Caki2 (cell line): Measurements from ENCODE around the gene ADO. TPM values are rescaled to one million over a fixed set of nuclear protein-coding genes. Genes with fewer than 3 reads are reported as not detected.

Experiments
- DNase-seq: peaks from one replicate; pipeline ENCODE4 v3.0.0-alpha.2; 2015; ENCODE audit warnings: low read depth
- in situ Hi-C: cut with HindIII; loops from 2 replicates; pipeline ENCODE4 v1.10.0; 2016; ENCODE audit warnings: low sequenced_read_pairs, low pct_unique_long_range_greater_than_20kb, mixed read lengths
- total RNA-seq: library from RNA; depleted of rRNA; stranded (reverse); fragments of >200 nt; shearing (Covaris generic); gene quantifications from 2 replicates; pipeline ENCODE4 v1.2.3, GENCODE V29; 2014; ENCODE audit warnings: low replicate concordance

The ADO gene
- total RNA-seq, 1 experiment from 2014 or later: 50.6 TPM

GRCh38 chr10:62814756-62815380 is 10.3 kb downstream of the ADO start:
- DNase-seq: no peak
- in situ Hi-C loops: loop anchor here (25.0 kb wide), 1 partner anchor 203 kb away; no protein-coding TSS in a partner anchor

DNA sequence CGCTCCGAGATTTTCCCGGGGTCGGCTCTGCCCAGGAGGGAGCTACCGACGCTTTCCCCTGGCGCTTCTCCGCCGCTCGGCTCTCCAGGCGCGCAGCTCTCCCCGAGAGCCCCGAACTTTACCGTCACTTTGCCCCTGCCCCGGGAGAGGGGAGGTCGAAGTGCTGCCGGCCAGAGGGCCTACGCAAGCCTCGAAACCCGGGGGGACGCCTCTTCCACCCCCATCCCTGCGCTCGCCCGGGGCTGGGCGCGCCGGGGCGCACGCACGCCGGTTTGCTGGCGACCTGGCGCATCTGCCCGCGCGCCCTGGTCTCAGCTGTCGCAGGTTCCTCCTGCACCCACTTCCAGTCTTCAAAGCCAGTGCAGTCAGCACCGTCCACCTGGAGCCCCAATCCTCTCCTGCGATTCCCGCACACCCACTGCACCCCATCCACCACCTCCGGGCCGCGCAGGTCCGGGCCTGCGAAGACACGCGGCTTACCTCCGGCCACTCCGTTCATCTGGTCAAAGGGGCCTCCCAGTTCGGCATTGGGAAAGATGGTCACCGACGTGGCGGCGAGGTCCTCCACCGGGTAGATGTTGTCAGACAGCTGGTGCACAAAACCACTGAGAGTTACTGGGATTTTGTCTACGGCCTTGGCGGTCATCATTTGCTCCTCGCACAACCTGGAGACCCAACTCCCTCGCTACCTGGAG is 11.0 kb downstream of the ADO start:
- in situ Hi-C loops: loop anchor here (25.0 kb wide), 1 partner anchor 203 kb away; no protein-coding TSS in a partner anchor
- DNase-seq: no peak

DNA sequence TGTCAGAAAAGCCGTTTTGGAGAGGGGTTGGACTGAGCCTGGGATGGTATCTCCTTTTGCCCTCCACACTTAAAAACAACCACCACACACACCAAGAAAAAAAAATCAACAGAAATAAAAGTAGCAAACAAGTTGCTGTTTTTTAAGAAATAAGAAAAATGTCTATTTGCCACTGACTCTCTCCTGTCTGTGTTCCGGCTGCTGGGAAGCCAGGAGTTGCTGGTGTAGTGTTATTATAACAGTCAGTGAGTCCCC is 11.5 kb downstream of the ADO start:
- no peak for DNase-seq
- in situ Hi-C loops: loop anchor here (25.0 kb wide), 1 partner anchor 204 kb away; no protein-coding TSS in a partner anchor

GRCh38 chr10:62816331-62817120 is 12.0 kb downstream of the ADO start, which contains the start of gene EGR2:
TSS of gene EGR2 (minus strand) at chr10:62816366. CDS start at chr10:62816029, 337 bp downstream.
- peak; percentile 97 for DNase-seq
- in situ Hi-C loops: loop anchor here (25.0 kb wide), 1 partner anchor 204 kb away; no protein-coding TSS in a partner anchor

- in situ Hi-C loops: loop anchor here (25.0 kb wide), 1 partner anchor 205 kb away; no protein-coding TSS in a partner anchor
- no peak for DNase-seq
Measured at GRCh38 chr10:62817121-62817765, 12.7 kb downstream of the ADO start.

DNA sequence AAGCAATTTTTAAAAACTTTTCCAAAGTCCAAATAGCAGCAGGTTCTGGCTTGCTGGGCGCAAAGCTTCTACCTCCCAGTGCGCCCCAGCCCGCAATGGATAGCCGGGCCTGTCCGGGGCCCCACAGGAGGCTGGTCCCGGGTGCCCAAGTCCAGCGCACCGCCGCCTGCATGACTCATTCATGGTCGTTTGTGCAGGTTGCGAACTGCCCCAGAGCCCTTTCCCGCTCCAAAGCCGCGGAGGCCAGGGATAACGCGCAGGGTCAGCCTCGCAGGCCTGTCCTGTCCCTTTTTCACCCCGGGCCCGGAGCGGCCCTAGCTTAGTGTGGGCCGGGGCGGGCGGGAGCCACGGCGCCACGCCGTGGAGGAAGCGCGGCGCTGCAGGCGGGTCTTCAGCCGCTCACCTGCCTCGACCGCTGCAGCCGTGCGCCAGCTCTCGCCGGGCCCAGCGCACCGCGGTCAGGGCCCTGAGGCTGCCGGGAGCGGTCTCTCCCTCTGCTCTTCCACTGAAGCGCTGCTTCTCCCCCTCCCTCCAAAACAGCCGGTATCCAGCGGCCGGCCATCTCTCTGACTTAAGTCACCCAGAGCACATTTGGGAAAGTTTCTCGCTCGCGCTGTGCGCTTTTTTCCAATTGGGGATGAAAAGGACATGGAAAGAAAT is 13.4 kb downstream of the ADO start:
- peak; percentile 88 for DNase-seq
- in situ Hi-C loops: loop anchor here (25.0 kb wide), 1 partner anchor 206 kb away; no protein-coding TSS in a partner anchor

GRCh38 chr10:62818426-62819011 is 14.0 kb downstream of the ADO start:
- peak; percentile 58 for DNase-seq
- in situ Hi-C loops: loop anchor here (25.0 kb wide), 1 partner anchor 206 kb away; no protein-coding TSS in a partner anchor

- no peak for DNase-seq
- in situ Hi-C loops: loop anchor here (25.0 kb wide), 1 partner anchor 207 kb away; no protein-coding TSS in a partner anchor
Measured at GRCh38 chr10:62819141-62819920, 14.8 kb downstream of the ADO start.

- no peak for DNase-seq
- in situ Hi-C loops: loop anchor here (25.0 kb wide), 1 partner anchor 208 kb away; no protein-coding TSS in a partner anchor
Measured at GRCh38 chr10:62820586-62820985, 16.1 kb downstream of the ADO start.

- in situ Hi-C loops: no loop called here
- no peak for DNase-seq
Measured at GRCh38 chr10:62826273-62826672, 21.8 kb downstream of the ADO start.

- no peak for DNase-seq
- in situ Hi-C loops: no loop called here
Measured at GRCh38 chr10:62829622-62830021, 25.1 kb downstream of the ADO start.

GRCh38 chr10:62830679-62831078 is 26.2 kb downstream of the ADO start:
- in situ Hi-C loops: no loop called here
- DNase-seq: no peak

- DNase-seq: no peak
- in situ Hi-C loops: no loop called here
Measured at GRCh38 chr10:62831346-62831745, 26.8 kb downstream of the ADO start.

DNA sequence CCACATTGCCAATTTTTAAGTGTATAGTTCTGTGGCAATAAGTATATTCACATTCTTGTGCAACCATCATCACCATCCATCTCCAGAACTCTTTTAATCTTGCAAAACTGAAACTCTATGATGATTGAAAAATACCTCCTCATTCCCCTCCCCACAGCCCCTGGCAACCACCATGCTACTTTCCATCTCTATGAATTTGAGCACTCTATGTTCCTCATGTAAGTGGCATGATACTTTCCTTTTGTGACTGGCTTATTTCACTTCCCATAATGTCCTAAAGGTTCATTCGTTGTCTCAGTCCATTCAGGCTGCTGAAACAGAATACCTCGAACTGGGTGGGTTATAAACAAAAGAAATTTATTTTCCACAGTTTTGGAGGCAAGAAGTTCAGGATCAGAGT is 35.1 kb downstream of the ADO start:
- in situ Hi-C loops: no loop called here
- no peak for DNase-seq

DNA sequence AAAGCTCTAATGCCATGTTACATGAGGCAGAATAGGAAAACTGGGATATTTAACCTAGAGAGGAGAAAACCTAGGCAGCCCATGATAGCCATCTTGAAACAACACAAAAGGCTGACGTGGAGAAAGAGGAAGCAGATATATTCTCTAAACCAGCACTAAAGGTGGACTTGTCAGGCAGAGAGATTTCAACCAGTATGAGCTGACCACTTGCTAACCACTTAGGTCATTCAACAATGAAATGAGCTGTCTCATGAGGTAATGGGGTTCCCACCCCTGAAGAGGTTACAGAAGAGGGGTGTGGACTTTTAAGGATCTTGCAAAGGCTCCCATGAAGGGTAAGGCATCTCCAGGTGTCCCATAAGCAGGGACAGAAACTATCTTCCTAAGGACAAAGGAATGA is 38.5 kb downstream of the ADO start:
- in situ Hi-C loops: no loop called here
- no peak for DNase-seq

DNA sequence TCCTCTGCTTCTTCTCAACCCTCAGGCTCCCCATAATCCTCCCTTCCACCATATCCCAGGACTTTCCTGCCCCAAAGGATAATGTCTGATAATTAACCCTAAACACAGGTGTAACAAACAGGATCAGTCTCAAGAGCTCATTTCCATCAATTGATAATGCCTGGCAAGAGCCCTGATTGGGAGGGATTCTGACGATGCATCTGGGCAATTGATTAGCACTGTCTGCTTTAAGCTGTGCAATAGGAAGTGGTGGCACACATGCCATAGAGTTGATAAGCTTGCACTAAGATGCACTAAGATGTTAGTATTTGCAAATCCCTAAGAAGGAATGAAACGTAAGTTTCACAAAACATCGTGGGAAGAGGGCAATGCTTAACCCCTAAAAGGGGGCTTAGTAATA is 39.1 kb downstream of the ADO start:
- no peak for DNase-seq
- in situ Hi-C loops: no loop called here
